HT1080 (cell line): ENCODE results near the gene SRMS. TPM values are rescaled to one million over a fixed set of nuclear protein-coding genes. Genes with fewer than 3 reads are reported as not detected.

Source experiments
- DNase-seq: peaks from one replicate; pipeline ENCODE4 v3.0.0-alpha.2; 2015; ENCODE audit warnings: low read depth
- polyA plus RNA-seq, 2 experiments: library from polyadenylated mRNA; depleted of rRNA; stranded (reverse); fragments of >200 nt; gene quantifications; 2 replicates each; pipeline ENCODE4 v1.2.3, GENCODE V29; 2015
- total RNA-seq: library from RNA; depleted of rRNA; stranded (reverse); fragments of >200 nt; shearing (Covaris generic); gene quantifications from 2 replicates; pipeline ENCODE4 v1.2.3, GENCODE V29; 2014; rRNA removed

Gene SRMS
- not detected in 2 replicates for total RNA-seq
- not detected in 2 replicates for polyA plus RNA-seq (2015; cell fraction: cytosol; rRNA removed)
- polyA plus RNA-seq (2015; cell fraction: nucleus; rRNA removed) = not detected in 2 replicates

- DNase-seq = no peak
Observed at GRCh38 chr20:63547725-63548480, at the start of gene SRMS. Gene SRMS, minus strand, starts transcription at chr20:63547749. Its CDS starts 286 bp downstream, at chr20:63547463.

GRCh38 chr20:63596423-63596822, 48.9 kb upstream of the SRMS start:
- no peak for DNase-seq

GRCh38 chr20:63595416-63596127, 48.0 kb upstream of the SRMS start:
- DNase-seq = no peak

GRCh38 chr20:63594043-63594561, 46.6 kb upstream of the SRMS start:
- peak; percentile 24 for DNase-seq

GRCh38 chr20:63592661-63593060, 45.1 kb upstream of the SRMS start:
- DNase-seq = no peak

GRCh38 chr20:63591786-63592355, 44.3 kb upstream of the SRMS start:
- DNase-seq = no peak

- no peak for DNase-seq
Observed at GRCh38 chr20:63591147-63591533, 43.6 kb upstream of the SRMS start.

GRCh38 chr20:63590218-63591146, 42.9 kb upstream of the SRMS start:
- DNase-seq = no peak

- no peak for DNase-seq
Observed at GRCh38 chr20:63589261-63590217, 42.0 kb upstream of the SRMS start.

GRCh38 chr20:63588641-63589041, 41.1 kb upstream of the SRMS start:
- DNase-seq = no peak

- no peak for DNase-seq
Observed at GRCh38 chr20:63587776-63588591, 40.4 kb upstream of the SRMS start.

GRCh38 chr20:63587256-63587655, 39.7 kb upstream of the SRMS start:
- no peak for DNase-seq

- DNase-seq = no peak
Observed at GRCh38 chr20:63586797-63587196, 39.2 kb upstream of the SRMS start.

- no peak for DNase-seq
Observed at GRCh38 chr20:63585616-63586565, 38.3 kb upstream of the SRMS start.

- DNase-seq = no peak
Observed at GRCh38 chr20:63582382-63583063, 35.0 kb upstream of the SRMS start.

- DNase-seq = peak; percentile 59
Observed at GRCh38 chr20:63580796-63581461, 33.4 kb upstream of the SRMS start.
